GM19238 (cell line): ENCODE measurements around the gene TATDN2.

Source experiments
- DNase-seq: peaks from one replicate; pipeline ENCODE4 v3.0.0; 2011; ENCODE audit warnings: low spot score; ENCODE audit not compliant: insufficient read length

Gene TATDN2, protein sequence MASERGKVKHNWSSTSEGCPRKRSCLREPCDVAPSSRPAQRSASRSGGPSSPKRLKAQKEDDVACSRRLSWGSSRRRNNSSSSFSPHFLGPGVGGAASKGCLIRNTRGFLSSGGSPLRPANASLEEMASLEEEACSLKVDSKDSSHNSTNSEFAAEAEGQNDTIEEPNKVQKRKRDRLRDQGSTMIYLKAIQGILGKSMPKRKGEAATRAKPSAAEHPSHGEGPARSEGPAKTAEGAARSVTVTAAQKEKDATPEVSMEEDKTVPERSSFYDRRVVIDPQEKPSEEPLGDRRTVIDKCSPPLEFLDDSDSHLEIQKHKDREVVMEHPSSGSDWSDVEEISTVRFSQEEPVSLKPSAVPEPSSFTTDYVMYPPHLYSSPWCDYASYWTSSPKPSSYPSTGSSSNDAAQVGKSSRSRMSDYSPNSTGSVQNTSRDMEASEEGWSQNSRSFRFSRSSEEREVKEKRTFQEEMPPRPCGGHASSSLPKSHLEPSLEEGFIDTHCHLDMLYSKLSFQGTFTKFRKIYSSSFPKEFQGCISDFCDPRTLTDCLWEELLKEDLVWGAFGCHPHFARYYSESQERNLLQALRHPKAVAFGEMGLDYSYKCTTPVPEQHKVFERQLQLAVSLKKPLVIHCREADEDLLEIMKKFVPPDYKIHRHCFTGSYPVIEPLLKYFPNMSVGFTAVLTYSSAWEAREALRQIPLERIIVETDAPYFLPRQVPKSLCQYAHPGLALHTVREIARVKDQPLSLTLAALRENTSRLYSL

DNA sequence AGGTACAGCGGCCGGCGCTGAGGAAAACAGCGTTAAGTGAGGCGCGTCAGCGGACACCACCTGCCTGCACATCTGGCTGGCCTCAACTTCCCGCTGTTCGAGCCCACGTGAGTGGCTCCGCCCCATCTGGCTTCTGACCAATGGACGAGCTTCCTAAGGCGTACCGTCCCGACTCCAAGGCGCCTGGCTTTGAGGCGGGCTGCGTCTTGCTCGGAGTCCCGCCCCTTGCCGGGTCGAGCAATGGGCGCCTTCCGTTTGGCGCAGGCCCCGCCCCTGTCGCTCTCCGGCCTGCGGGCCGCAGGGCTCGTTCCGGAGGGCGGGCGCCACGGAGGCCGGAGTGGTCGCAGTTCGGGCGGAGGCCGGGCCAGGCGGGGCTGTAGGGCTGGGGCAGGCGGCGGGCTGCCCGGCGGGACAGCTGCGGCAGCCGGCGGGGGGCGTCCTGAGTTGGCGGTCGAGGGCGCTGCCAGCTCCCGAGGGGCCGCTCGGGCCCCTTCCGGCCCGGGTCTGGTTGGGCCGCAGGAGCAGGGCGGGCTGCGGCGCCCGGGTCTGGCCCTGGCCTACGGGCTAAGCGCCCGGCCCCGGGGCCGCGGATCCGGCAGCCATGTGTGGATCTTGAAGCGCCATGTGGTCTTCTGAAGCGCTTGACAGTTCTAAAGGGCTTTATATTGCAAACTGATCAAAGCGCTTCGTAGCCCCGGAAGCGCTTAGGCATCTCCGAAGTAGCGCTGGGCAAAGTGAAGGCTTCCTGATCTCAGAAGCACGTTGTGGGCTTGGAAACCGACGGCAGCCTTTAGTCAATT lies at the start of gene TATDN2:
Gene TATDN2 (plus strand): TSS at position 276 of the 800 bp plus-strand sequence. CDS start 742 bp downstream, outside the sequence.
- peak; percentile 99 for DNase-seq

DNA sequence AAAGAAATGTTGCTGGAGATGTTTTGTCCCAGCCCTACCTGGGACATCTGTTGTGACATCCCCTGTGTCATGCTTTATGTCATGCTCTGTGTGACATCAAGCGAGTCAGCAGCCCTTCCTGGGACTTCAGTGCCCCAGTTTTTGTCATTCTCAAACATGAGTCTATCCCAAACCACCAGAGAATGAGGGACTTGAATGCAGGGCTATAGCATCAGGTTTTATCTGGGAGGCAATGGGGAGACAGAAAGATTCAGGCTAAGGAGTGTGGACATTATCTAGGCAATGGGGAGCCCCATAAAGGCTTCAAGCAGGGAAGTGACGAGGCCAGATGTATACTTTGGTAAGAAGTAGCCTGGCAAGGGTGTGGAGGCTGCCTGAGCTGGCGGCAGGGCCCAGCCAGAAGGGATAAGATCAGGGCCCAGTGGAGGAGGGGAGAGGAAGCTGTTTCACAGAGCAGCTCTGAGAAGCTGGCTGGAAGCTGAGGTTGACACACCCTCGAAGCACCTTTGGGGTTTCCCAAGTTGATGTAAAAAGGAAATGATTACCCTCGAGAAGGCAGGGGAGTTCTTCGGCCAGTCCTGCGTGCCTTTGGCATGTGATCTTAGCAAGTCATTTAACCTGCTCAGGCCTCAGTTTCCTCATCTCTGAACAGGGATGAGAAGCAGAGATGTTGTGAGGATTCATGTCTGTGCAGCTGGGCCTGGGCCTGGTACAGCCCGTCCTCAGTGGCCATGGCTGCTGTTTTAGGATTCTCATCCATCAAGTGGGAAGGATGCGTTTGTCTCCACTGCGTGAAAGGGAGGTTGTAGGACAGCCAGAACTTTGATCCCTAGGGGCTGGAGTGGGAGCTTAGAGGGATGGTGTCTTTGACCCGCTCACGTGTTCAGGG lies 49.3 kb upstream of the TATDN2 start:
- DNase-seq = peak; percentile 68

- DNase-seq = no peak
Measured at GRCh38 chr3:10204921-10205320, 43.3 kb upstream of the TATDN2 start.

- DNase-seq = no peak
Measured at GRCh38 chr3:10205451-10206165, 42.7 kb upstream of the TATDN2 start.

DNA sequence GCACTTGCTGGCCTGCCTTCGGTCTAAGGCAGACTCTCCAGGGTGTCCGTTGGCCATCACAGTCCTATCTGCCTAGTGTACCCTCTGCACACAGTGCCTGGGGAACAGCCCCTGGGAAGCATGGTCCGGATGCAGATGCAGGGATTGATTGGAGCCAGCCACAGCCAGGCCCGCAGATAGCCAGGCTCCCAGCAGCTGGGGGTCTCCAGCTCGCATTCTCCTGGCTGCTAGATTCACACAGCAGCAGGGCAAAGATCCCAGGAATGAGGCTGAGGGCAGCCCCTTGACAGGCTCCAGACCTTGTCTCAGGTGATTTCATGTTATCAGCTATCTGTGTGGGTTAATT lies 42.1 kb upstream of the TATDN2 start:
- DNase-seq = no peak

GRCh38 chr3:10213156-10213792 lies 35.0 kb upstream of the TATDN2 start:
- no peak for DNase-seq

GRCh38 chr3:10215578-10216368 lies 32.5 kb upstream of the TATDN2 start:
- DNase-seq = no peak

DNA sequence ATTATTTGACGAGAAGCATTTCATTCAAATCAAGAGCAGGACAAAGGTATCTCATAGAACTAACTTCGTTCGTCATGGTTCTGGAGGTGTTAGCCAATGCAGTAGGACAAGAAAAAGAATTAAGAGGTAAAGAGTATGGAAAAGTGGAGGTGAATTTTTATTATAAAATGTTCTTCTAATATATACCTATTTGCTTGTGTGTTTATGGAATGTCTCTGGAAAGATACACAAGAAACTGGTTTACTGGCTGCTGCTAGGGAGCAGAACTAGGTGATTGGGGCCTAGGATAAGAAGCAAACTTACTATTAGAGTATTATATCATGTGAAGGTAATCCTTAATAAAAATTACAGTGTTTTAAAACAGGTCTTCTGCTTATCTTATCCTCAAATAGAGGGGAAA lies 30.9 kb upstream of the TATDN2 start:
- DNase-seq = no peak

GRCh38 chr3:10219737-10220136 lies 28.5 kb upstream of the TATDN2 start:
- DNase-seq = no peak

DNA sequence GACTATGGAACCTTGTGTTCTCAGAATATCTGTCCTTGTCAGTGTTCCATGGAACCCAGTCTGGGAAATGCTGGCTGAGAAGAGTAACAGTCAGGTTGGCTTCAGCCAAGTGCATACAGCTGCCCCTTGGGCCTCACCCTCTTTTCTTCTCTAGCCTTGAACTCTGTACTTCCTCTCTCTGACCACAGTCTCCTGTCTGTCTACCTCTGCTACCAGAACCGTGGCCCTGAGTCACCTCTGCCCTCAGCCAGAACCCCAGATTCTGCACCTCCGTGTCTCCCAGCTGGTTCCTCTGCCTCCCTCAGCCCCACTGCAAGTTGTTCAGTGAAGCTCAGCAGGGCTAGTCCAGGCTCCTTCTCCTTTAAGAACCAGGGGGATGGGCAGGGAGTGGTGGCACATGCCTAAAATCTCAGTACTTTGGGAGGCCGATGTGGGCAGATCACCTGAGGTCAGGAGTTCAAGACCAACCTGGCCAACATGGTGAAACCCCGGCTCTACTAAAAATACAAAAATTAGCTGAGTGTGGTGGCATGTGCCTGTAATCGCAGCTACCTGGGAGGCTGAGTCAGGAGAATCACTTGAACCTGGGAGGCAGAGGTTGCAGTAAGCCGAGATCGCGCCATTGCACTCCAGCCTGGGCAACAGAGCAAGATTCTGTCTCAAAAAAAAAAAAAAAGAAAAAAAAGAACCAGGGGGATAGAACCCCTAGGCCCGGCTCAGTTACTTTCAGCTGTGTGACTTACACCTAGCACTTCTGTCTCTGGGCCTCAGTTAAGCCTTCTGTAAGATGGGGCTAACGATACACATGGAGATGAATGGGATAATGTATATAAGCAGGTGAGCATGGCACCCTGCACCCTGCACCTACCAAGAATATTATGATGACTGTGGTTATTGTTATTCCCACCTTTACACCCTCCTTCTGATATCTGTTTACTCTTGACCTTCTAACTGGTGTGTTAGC lies 24.3 kb upstream of the TATDN2 start:
- DNase-seq = peak; percentile 49

GRCh38 chr3:10224794-10225665 lies 23.2 kb upstream of the TATDN2 start:
- DNase-seq = peak; percentile 46

GRCh38 chr3:10226293-10226692 lies 22.0 kb upstream of the TATDN2 start:
- DNase-seq = no peak

DNA sequence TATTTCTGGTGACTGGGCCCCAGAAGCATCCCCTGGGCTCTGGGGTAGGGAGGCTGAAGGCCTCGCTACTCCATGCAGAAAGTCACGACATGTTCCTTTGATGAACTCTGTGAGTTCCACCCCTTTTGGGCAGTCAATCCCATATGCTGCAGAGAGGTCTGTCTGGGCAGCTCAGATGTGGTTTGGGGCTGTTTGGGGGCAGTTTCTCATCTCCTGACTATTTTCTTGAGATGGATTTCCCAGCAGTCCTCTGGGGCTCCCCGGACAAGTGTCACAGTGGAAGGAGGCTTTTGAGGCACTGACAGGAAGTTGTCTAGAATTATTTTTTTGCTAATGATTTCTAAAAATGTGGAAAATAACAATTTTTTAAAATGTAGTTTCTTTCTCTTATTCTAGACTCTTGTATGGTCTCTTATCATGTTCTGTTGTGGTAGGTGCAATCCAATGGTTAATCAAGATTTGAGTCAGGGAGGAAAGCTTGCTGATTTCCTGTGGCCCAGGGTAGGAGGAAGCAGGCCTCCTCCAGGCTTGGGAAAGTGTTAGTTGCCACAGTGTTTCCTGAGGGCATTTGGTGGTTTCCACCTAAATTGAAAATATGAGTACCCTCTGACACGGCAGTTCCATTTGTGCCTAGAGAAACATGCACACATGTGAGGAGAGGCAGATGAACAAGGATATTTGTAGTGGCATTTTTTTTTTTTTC lies 19.9 kb upstream of the TATDN2 start:
- DNase-seq = no peak

DNA sequence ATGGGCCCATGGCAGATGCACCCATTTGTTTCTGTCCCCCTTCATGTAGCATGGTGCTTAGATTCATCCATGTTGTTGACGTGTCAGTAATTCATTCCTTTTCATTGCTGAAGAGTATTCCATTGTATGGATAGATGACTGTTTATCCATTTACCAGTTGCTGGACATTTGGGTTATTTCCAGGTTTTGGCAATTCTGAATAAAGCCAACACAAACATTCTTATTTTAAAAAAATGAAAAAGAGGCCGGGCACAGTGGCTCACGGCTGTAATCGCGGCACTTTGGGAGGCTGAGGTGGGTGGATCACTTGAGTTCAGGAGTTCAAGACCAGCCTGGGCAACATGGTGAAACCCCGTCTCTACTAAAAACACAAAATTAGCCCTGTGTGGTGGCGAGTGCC lies 18.7 kb upstream of the TATDN2 start:
- no peak for DNase-seq

- no peak for DNase-seq
Measured at GRCh38 chr3:10232137-10232536, 16.1 kb upstream of the TATDN2 start.

- DNase-seq = no peak
Measured at GRCh38 chr3:10233988-10234387, 14.3 kb upstream of the TATDN2 start.
